Measurements from ENCODE around the gene CD14.
"Not testable (repeated sequence)": the region's sequence is repeated elsewhere in the genome, so short reads cannot be mapped to it uniquely, and the experiment has no call there.

The CD14 gene

GRCh38 chr5:140634103-140634502, 1.1 kb upstream of the CD14 start:
- DNase-seq, result no peak

- DNase-seq, result no peak
Measured at GRCh38 chr5:140633501-140633900, 526 bp upstream of the CD14 start.

- no peak for DNase-seq
Measured at GRCh38 chr5:140632366-140633020, 482 bp downstream of the CD14 start.

- DNase-seq, result peak; percentile 3
Measured at GRCh38 chr5:140631831-140632365, 1.1 kb downstream of the CD14 start.

GRCh38 chr5:140631036-140631417, 1.9 kb downstream of the CD14 start:
- no peak for DNase-seq

- no peak for DNase-seq
Measured at GRCh38 chr5:140630292-140631035, 2.5 kb downstream of the CD14 start.

GRCh38 chr5:140628711-140629110, 4.3 kb downstream of the CD14 start:
- DNase-seq, result no peak

GRCh38 chr5:140627972-140628371, 5.0 kb downstream of the CD14 start:
- no peak for DNase-seq

GRCh38 chr5:140624886-140625285, 8.1 kb downstream of the CD14 start:
- DNase-seq, result not testable (repeated sequence)

GRCh38 chr5:140623061-140623460, 9.9 kb downstream of the CD14 start:
- not testable (repeated sequence) for DNase-seq

GRCh38 chr5:140622301-140622700, 10.7 kb downstream of the CD14 start:
- DNase-seq, result no peak

- no peak for DNase-seq
Measured at GRCh38 chr5:140611020-140611521, 21.9 kb downstream of the CD14 start.

GRCh38 chr5:140609126-140609525, 23.8 kb downstream of the CD14 start:
- no peak for DNase-seq

GRCh38 chr5:140608722-140609121, 24.3 kb downstream of the CD14 start:
- DNase-seq, result no peak

- DNase-seq, result no peak
Measured at GRCh38 chr5:140607031-140607430, 25.9 kb downstream of the CD14 start.

GRCh38 chr5:140605879-140606278, 27.1 kb downstream of the CD14 start:
- DNase-seq, result no peak

- no peak for DNase-seq
Measured at GRCh38 chr5:140603734-140604133, 29.2 kb downstream of the CD14 start.

- not testable (repeated sequence) for DNase-seq
Measured at GRCh38 chr5:140603446-140603698, 29.6 kb downstream of the CD14 start.

- no peak for DNase-seq
Measured at GRCh38 chr5:140602147-140602546, 30.8 kb downstream of the CD14 start.

- DNase-seq, result no peak
Measured at GRCh38 chr5:140600096-140600495, 32.9 kb downstream of the CD14 start.

GRCh38 chr5:140598836-140599235, 34.1 kb downstream of the CD14 start:
- DNase-seq, result no peak

GRCh38 chr5:140596321-140596741, 36.6 kb downstream of the CD14 start:
- DNase-seq, result no peak

GRCh38 chr5:140595538-140596300, 37.3 kb downstream of the CD14 start:
- DNase-seq, result peak; percentile 11

- no peak for DNase-seq
Measured at GRCh38 chr5:140594169-140594568, 38.8 kb downstream of the CD14 start.

Data from NCI-H2107 (cell line).